ENCODE results near the gene TXNRD2. TPM values are rescaled to one million over a fixed set of nuclear protein-coding genes. Genes with fewer than 3 reads are reported as not detected.
"Not testable (repeated sequence)": the region's sequence is repeated elsewhere in the genome, so short reads cannot be mapped to it uniquely, and the experiment has no call there.

Gene TXNRD2
- total RNA-seq, 1 donor from 2014 or later = 75.4 TPM

DNA sequence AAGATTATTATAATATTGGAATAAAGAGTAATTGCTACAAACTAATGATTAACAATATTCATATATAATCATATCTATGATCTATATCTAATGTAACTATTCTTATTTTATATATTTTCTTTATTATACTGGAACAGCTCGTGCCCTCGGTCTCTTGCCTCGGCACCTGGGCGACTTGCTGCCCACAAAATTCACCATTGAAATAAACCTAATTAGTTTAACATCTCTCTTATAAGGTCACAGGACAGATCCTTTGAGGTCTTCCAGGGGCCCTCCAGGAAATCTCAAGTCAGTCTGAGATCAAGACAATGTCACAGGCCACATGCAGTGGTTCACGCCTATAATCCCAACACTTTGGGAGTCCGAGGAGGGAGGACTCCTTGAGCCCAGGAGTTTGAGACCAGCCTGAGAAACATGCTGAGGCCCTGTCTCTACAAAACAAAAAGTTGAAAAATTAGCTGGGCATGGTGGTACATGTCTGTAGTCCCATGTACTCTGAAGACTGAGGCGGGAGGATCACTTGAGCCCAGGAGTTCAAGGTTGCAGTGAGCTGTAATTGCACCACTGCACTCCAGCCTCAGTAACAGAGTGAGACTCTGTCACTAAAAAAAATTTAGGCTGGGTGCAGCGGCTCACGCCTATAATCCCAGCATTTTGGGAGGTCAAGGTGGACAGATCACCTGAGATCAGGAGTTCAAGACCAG lies 6.6 kb upstream of the TXNRD2 start:
- no peak for DNase-seq (ENCODE audit: low read depth in 2 of 2)

DNA sequence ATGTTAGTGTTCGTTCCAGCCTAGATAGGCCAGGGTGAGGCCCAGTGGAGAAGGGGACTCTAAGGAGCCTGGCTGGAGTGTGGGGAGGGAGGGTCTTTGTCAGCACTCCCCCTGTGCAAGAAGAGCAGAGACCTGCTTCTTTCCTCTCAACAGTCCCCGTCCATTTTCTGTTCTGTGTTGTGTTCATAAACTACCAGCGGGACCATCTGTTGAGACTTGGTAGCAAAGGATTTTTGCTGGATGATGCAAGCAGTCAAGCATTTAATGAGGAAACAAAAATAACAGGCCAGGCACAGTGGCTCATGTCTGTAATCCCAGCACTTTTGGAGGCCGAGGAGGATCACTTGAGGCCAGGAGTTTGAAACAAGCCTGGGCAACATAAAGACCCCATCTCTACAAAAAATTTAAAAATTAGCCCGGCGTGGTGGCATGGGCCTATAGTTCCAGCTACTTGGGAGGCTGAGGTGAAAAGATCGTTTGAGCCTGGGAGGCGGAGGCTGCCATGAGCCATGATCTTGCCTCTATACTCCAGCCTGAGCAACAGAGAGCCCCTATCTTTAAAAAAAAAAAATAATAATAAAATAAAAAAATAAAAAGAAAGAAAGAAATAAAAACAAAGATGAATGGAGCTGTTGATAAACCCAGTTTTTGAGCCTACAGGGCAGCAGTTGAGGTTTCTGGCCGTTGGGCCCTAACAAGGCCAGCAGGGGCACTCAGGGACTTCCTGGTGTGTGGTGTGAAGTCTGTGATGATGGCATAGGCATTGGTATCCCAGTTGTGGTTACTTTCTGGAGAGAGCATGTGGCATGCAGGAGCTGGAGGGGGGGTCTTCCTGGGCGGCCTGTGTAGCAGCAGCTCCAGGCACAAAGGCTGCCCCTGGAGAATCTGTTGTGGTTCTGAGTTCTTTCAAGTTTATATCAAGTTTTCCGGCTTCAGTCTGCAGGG lies 1.7 kb upstream of the TXNRD2 start:
- peak in 1 of 2 donors; percentile 75 for DNase-seq (ENCODE audit: low read depth in 2 of 2)

DNA sequence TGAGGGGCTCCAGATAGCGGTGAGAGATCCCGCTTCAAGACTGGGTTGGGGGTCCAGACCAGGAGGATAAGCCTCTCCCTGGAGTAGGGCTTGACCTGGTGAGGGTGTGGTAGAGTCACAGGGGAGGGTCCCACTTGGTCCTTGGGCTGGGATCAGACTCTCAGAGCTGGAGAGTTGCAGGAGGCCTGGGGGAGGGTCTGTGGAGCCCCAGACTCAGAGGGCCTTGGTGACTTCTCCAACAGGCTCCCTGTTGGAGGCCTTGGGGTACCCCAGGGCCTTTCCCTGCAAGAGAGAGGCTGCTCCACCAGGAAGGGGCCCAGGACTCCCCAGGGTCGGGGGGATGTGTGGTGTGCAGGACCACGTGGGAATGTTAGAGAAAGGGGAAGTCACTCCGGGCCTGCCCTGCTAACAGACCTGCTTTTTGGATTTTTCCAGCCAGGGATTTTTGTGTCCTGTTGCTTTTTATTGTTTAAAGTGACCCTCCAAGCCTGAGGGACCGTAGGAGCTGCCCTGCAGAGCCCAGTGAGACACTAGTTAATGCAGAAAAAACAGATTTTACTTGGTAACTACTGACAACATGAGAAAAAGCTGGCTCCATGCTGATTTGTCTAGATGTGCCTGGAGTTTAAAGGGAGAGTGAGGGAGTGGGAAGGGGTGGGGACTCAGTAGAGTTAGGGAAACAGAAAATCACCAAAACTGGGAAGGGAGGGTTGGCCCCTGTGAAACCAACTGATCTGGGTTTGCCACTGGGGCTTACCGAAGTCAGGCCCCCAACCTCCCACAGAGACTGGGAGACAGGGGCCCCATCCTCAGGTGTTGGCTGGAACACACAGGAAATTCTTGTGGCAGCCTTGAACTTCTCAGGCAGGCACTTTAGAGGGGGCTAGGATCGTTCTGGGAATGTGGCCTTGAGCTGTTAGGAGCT lies 801 bp upstream of the TXNRD2 start:
- DNase-seq (ENCODE audit: low read depth in 2 of 2) = peak in 1 of 2 donors; percentile 55

DNA sequence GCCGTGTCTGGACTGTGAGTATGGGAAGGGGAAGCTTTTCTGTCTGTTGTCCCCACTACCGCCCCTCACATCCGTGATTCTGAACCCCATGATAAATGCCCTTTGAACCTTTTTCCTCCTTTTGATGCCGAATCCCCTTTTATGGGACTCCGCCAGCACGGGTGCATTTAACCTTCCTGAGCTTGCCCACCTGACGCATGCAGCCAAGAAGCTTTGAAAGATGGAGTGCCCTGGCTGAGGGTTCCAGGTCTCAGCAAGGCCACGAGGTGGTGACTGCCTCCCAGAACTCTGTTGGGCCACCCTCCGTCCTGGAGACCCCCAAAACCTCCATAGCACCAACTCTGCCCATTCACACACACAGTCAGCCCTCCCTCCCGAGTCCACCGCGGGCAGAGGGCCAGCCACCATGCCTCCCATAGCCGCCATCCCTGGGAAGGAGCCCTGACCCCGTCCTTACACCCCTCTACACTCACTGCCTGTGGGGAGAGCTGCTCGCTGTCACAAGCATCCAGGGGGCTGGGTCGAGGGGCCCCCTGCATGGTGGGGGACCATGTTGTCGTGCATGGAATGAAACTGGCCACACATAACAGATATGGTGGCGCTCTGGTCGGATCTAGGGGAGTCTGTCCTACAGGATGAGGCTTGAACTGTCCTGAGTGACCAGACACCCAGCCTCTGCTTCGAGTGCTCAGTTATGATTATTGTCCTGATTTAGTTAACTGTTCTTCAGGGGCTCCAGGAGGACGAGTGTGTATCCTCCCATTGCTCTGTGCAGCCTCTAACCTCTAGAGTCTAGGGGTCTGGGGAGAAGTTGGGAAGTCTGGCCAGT lies 868 bp downstream of the TXNRD2 start:
- no peak for DNase-seq (ENCODE audit: low read depth in 2 of 2)

DNA sequence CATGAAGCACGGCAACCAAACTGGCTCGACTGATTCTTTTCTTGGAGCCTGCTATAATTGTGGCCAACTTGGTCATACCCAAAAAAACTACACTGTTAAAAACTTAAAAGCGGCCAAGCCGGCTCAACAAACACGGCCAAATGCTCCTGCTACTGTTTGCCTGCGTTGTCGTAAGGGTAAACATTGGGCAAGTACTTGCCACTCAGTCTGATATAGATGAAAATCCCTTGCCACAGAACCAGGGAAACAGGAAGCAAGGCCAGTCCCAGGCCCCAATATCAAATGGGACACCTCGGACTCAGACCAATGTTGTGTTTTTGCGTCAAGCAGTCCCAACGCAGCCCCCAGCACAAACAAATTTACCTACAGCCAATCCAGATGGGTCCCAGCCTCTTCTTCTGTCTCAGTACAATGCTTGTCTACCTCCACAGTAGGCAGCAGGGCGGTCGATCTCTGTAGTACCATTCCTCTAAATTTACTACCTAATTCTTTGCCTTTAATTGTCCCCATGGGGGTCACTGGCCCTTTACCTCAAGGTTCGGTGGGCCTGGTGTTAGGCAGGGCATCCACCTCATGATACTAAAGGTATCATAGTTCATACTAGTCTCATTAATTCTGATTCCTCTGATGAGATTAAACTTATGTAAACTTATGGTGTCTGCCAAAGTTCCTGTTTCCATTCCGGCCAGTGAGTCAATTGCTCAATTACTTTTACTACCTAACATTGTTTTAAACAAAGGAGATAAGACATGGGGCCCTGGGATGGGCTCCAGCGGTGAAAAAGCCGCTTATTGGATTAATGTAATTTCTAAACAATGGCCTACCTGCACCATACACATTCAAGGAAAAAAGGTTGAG lies 3.8 kb downstream of the TXNRD2 start:
- DNase-seq (ENCODE audit: low read depth in 2 of 2) = peak; percentile 63 to 67

DNA sequence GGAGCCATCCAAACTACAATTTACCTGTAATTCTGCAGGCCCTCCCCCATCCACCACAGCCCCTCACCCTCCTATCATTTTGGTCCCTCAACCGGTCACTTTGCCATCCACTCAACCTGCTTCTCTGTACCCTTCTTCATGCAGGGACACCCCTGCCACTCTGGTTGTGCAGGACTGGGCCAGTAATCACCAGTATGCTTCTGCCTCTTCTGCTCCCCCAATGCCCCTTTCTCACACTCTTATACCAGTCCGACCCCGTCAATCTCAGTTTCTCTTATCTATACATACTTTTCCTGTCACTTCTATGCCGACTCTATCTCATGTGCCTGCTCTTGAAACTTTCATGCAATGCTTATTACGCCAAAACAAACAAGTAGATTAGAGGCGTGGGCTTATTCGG lies 5.1 kb downstream of the TXNRD2 start:
- no peak for DNase-seq (ENCODE audit: low read depth in 2 of 2)

DNA sequence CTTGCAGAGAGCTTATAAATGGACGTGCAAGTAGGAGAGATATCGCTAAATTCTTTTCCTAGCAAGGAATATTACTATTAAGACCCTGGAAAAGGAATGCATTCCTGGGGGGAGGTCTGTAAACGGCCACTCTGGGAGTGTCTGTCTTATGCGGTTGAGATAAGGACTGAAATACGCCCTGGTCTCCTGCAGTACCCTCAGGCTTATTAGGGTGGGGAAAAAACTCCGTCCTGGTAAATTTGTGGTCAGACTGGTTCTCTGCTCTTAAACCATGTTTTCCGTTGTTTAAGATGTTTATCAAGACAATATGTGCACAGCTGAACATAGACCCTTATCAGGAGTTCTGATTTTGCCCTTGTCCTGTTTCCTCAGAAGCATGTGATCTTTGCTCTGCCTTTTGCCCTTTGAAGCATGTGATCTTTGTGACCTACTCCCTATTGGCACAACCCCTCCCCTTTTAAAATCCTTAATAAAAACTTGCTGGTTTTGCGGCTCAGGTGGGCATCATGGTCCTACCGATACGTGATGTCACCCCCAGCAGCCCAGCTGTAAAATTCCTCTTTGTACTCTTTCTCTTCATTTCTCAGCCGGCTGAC lies 6.4 kb downstream of the TXNRD2 start:
- not testable (repeated sequence) for DNase-seq (ENCODE audit: low read depth in 2 of 2)

DNA sequence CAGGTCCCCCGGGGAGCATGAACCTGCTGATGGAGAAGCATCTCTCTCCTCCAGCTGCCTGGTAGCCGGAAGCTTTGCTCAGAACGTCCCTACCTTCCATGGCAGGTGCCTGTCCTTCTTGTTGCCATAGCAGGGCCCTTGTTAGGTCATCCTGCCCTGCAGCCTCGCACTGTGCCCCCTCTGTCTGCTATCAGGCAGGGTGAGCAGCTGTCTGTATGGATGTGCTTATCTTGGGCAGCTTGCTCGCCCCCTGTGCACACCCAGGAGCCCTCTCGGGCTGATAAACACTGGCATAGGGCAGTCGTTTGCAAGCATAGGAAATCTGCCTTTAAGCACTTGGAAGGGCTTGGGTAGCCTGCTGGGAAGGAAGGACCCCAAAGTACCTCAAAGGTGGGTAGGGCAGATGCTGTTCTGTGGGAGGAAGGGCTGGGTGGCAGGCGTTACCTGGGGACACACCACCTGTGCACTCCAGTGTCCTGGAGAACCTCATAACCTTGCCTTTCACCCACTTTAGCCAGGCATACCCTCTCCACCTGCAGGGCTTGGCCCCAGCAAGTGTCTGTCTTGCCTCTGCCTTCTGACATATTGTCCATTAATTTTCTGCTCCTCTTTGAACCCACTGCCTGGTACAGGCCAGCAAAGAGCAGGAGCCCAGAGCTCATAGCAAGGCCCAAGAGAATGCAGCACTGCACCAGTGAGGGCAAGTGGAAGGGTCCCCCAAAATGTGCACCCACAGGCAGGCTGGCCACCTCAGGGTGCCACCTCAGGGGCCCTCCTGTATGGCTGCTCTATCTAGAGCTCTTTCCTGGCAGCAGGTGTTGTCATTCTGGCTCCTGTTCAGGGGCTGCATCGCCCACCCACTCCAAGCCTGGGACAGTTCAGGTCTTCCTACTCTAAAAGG lies 8.0 kb downstream of the TXNRD2 start:
- no peak for DNase-seq (ENCODE audit: low read depth in 2 of 2)

DNA sequence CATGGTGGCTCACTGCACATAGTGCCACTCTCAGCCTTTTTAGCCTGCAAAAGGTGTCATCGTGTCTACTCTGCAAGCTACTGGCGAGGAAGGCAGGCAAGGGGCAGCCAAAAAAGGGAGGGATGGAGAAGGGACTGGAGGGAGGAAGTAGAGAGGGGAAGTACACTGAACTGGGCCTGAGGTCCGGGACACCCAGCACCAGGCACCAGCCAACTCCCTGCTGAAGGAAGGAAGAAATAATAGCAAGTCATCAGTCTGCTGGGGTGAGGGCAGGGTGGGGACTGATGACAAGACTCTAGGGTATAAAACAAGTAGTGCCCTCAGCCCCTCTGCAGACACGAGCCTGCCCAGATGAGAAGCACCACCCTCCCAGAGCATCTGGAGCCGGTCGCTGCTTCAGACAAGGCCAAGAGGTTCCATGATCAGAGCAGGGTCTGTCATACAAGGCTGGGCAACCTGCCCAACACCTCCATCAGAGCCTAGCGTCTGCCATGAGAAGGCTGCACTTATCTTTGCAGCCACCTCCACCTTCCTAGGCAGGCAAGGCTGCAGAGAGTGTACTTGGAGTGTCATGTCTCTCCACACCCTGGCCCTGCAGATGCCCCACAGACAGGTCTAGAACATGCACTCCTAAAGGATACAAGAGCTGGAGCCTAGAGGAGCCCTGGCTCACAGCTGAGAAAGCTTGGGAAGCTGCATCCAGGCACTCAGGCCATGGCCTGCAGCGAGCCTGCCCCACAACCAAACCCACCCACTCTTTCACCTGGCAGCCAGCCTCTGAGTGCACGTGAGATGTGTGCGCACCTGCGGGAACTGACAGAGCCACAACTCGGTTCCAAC lies 9.0 kb downstream of the TXNRD2 start:
- DNase-seq (ENCODE audit: low read depth in 2 of 2) = no peak

DNA sequence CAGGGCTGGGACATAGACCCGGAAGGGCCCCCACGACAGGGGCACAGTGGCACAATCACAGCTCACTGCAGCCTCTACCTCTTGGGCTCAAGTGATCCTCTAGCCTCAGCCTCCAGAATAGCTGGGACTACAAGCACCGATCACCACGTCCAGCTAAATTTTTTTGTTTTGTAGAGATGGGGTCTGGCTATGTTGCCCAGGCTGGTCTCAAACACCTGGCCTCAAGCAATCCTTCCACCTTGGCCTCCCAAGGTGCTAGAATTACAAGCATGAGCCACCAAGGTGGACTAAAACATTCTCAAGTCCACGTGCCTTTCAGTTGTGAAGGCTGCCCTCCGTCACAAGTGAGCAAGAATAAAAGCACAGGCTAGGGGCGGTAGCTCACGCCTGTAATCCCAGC lies 10.1 kb downstream of the TXNRD2 start:
- no peak for DNase-seq (ENCODE audit: low read depth in 2 of 2)

DNA sequence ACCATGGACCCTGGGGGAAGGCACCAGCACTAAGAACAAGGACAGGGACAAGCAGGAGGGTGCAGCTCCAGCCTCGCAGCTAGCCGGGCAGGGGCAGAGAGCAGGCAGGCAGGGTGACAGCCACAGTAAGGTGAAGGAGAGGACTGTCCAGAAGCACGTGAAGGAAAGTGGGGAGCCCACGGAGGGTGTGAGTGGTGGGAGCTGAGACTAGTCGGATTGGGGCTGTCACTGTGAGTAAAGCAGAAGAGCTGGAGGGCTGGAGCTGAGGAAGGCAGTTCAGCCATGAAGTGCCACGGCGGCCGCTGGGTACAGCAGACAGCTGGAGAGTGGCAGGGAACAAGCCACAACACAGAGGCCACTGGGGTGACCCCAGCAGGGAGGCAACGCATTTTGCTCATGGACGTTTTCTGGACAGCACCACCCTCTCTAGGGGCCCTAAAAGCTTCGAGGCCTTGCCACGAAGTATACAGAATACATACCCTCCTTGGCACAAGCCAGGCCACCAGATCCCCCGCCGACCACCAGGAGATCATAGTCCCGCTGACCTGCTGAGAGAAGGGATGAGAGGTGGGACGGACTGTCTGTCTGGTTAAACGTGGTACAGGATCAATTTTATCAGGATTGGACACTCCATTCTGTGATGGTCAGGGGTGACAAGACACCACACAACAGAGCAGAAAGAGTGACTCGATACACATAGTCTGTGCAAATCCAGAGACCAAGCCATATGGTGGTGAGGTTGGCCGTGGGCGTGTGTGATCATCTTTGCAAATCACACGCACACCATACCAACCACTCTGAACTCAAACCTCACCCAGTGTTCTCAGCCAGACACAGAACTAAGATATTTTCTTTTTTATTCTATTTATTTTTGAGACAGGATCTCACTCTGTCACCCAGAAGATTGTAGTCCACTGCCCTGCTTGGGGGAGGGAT lies 10.8 kb downstream of the TXNRD2 start:
- DNase-seq (ENCODE audit: low read depth in 2 of 2) = no peak

DNA sequence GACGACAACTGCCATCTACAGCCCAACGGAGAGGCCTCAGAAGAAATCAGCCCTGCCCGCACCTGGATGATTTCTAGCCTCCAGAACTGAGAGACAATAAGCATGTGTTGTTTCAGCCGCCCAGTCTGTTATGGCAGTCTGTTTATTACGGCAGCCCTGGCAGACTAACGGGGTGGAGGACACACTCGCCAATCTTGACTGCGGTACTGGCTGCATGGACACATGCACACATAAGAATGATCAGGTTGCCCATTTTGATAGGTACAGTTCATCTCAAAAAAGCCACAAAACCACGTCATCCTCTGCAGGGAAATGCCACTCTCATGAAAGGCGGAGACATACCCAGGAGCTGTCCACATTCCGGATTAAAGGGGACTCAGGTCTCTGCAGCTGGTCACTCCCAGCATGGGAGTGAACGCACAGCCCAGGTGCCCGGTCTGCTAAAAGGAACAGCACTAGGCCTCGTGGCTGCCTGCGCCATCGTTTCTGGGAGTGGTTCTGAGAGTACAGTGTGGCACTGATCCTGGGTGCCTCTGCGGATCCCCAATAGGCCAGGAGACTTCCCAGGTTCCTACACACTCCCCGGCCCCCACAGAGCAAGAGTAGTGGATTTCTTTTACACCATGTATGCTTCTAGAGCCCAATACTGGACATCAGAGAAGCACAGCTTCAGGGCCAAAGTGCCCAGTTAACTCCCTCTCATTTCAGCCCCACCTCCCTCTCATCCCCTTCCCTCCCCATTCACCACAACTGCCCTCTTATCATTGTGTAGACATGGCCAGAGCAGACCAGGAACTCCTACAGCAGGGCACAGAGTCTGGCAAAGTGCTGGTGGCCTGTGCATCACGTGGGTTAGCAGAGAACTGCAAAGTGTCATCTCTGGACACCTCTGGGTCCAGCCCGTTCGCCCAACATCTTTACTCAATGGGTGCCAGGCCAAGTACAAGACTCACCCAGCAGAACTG lies 11.8 kb downstream of the TXNRD2 start:
- no peak for DNase-seq (ENCODE audit: low read depth in 2 of 2)

DNA sequence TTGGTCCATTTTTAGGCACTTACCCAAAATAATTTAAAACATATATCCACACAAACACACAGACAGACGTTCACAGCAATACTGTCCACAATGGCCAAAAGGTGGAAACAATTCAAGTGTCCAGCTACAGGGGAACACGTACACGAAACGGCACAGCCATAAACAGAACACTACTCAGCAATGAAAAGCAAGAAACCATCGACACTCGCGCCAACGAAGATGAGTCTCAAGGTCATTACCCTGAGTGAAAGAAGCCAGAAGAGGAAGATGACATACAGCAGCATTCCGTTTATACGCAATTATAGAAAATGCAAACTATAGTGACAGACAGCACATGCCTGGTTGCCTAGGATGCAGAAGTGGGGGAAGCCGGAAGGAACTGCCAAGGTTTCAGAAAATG lies 13.4 kb downstream of the TXNRD2 start:
- no peak for DNase-seq (ENCODE audit: low read depth in 2 of 2)

DNA sequence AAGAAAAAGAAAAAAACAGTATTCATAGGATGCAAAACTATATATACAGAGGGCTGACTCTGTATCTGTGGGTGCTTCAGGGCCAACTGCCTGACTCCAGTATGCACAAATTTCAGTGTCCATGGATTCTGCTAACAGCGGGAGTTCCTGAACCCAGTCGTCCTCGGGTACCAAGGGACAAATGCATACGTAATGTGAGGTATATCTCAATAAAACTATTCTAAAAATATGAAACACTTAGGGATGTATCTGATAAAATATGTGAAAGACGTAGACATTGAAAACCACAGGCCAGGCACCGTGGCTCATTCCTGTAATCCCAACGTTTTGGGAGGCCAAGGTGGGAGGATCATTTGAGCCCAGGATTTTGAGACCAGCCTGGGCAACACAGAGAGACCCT lies 13.9 kb downstream of the TXNRD2 start:
- DNase-seq (ENCODE audit: low read depth in 2 of 2) = no peak

DNA sequence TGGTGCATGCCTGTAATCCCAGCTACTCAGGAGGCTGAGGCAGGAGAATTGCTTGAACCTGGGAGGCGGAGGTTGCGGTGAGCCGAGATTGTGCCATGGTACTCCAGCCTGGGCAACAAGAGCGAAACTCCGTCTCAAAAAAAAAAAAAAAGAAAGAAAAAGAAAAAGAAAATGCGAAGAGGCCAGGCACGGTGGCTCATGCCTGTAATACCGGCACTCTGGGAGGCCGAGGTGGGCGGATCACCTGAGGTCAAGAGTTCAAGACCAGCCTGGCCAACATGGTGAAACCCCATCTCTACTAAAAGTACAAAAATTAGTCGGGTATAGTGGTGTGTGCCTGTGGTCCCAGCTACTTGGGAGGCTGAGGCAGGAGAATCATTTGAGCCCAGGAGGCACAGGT lies 15.6 kb downstream of the TXNRD2 start:
- DNase-seq (ENCODE audit: low read depth in 2 of 2) = not testable (repeated sequence)
